ENCODE measurements around the gene FNBP1L. TPM values are rescaled to one million over a fixed set of nuclear protein-coding genes. Genes with fewer than 3 reads are reported as not detected.
A peak's percentile ranks its signal among the peaks of the same experiment; 100 is the strongest.

FNBP1L gene
- polyA plus RNA-seq, 3 donors: 101 to 122 (median 118) TPM

DNA sequence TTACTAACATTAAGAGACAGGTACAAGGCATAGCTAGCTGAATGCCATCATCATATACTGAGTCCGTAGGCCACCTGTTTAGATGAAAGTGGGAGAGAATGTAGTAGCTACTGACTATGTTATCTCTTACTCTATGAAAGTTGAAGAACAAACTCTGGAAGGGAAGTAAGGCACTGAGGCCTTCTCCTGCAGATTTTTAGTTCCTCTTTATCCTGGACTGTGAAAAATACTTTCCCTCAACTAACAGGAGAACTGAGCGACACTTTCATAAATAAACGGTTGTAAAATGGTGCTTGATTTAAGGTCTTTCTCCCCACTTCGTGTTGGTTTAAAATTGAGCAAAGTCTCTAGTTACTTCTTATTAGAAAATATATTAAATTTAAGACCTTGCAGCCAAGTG is 101.9 kb downstream of the FNBP1L start:
- no peak for DNase-seq (ENCODE audit: extremely low read depth in 1 of 11, low read depth in 9 of 11, low spot score in 4 of 11)

DNA sequence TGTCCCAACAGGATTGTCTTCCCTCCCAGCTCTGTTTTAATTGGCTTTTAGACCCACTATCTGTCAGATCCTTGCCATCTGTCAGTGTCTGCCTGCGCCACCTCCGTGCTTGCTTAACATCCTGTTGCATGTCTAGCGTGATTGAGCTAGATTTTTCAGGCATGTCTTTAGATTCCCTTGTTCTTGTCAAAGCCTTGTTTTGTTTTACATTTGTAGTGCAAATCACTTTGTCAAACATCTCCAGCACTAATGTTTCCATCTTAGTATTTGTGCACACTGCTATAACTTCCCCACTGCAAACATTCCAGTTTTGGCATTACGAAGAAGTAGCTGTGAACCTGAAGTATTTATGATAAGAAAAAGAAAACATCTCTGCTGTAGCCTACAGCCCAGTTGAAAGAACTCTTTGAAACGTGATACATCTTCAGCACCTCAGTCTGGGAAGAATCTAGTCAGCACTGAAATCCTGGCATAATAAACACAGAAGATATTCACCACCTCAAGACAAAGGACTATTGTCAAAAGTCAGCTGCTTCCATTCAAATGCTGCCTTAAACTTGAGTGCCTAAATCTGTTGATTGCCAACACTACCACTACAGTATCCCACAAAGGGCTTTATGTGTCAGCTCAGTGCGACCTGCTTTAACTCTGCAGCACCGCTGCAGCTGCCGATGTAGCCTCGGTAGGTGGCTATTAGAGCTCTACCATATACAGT is 105.0 kb downstream of the FNBP1L start:
- no peak for DNase-seq (ENCODE audit: extremely low read depth in 1 of 11, low read depth in 9 of 11, low spot score in 4 of 11)

DNA sequence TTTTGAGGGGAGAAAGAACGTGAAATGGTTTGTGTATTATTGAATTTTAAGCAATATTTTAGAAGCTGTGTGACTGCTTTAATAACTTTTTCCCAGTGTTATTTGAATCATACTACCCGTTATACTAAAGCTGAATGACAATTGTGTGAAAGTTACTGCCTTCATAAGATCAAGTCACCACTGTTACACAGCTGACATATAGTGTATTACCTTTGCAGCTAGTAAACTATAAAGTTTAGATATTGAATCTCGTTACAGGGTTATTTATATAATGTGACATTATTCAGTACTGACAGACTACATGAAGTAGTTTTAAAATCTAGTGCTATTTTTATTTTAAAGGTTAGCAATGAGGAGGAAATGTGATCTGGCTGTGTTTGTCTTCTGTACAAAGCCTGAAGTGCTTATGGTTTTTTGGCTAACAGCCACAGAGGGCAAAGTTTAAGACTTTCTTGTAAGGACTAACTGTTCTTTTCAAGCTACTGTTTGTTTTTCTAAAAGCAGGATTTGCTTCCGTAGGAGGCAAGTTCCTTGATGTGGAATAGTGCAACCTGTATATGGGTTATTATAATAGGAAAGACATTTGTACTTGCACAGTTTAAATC is 106.1 kb downstream of the FNBP1L start:
- peak in 6 of 11 donors; percentile 24 to 75 (median 38) for DNase-seq (ENCODE audit: extremely low read depth in 1 of 11, low read depth in 9 of 11, low spot score in 4 of 11)

GRCh38 chr1:93554883-93555872 is 107.3 kb downstream of the FNBP1L start:
- no peak for DNase-seq (ENCODE audit: extremely low read depth in 1 of 11, low read depth in 9 of 11, low spot score in 4 of 11)

- DNase-seq (ENCODE audit: extremely low read depth in 1 of 11, low read depth in 9 of 11, low spot score in 4 of 11): no peak
Observed at GRCh38 chr1:93556291-93556690, 108.4 kb downstream of the FNBP1L start.

- DNase-seq (ENCODE audit: extremely low read depth in 1 of 11, low read depth in 9 of 11, low spot score in 4 of 11): no peak
Observed at GRCh38 chr1:93559045-93559444, 111.1 kb downstream of the FNBP1L start.

- DNase-seq (ENCODE audit: extremely low read depth in 1 of 11, low read depth in 9 of 11, low spot score in 4 of 11): no peak
Observed at GRCh38 chr1:93559695-93560094, 111.8 kb downstream of the FNBP1L start.

- DNase-seq (ENCODE audit: extremely low read depth in 1 of 11, low read depth in 9 of 11, low spot score in 4 of 11): no peak
Observed at GRCh38 chr1:93565496-93566206, 117.7 kb downstream of the FNBP1L start.

- DNase-seq (ENCODE audit: extremely low read depth in 1 of 11, low read depth in 9 of 11, low spot score in 4 of 11): no peak
Observed at GRCh38 chr1:93566227-93566626, 118.3 kb downstream of the FNBP1L start.

DNA sequence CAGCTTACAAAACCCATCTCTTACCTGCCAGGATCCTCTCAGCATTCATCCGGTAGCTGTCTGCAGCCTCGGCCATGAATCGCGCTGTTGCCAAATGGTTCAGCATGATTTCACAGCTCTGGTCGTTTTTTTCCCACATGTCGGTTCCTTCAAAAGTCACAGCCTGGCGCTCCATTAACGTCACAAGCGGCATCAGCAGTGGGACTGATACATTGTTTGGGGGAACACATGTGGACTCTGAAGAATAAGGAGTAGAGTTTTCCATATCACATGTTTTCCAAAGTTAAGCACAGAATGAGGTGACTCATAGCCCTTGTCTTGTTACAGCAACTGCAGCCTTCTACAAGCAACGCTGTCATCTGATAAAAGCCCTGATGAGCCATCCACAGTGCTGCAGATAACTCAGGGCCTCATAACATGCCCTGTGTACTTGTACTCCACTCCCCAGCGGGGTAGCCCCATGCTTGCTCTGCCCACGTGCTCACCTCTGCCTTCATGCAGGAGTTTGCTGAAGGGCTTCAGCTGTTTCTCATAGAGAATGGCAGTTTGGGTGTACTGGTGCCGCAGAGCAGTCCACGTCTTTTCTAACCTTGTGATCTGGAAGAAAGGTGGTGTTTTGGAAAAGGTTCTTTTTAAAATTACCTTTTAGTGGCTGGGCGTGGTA is 119.5 kb downstream of the FNBP1L start:
- no peak for DNase-seq (ENCODE audit: extremely low read depth in 1 of 11, low read depth in 9 of 11, low spot score in 4 of 11)

GRCh38 chr1:93569489-93569888 is 121.6 kb downstream of the FNBP1L start:
- no peak for DNase-seq (ENCODE audit: extremely low read depth in 1 of 11, low read depth in 9 of 11, low spot score in 4 of 11)

GRCh38 chr1:93571623-93572310 is 123.8 kb downstream of the FNBP1L start:
- DNase-seq (ENCODE audit: extremely low read depth in 1 of 11, low read depth in 9 of 11, low spot score in 4 of 11): no peak

GRCh38 chr1:93573940-93574469 is 126.1 kb downstream of the FNBP1L start:
- DNase-seq (ENCODE audit: extremely low read depth in 1 of 11, low read depth in 9 of 11, low spot score in 4 of 11): no peak

DNA sequence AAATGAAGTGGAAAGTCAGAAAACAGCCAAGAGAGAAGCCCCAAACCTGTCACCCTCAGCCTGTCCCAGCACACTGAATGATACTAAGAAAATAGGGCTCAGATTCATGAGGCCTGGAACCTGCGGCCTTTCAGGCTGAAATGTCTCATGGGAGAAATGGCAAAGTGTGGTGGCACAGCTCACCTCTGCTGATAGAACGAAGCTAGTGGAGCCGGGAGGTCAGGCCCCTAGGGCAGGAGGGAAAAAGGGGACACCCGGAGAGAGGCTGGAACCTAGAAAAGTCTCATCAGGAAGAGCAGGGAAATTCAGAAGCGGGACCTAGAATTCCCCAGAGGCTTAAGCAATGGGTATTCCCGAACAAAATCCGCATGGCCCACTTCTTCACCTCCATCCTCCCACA is 126.6 kb downstream of the FNBP1L start:
- DNase-seq (ENCODE audit: extremely low read depth in 1 of 11, low read depth in 9 of 11, low spot score in 4 of 11): no peak

DNA sequence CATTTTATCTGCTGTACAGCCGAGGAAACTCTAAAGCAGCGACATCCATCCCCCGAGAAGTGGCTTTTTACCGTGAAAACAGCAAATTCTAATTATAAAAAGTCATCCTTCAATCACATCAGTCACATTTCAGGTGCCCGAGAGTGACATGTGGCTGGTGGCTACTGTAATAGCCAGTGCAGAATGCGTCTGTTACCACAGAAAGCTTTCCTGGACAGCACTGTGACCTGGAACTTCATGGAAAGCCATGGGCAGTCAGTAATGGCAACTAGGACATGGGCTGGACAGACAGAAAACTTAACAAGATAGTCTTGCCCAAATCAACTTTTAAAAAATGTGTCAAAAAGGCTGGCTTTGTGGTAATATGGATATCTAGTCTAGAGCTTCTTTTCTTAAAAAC is 127.1 kb downstream of the FNBP1L start:
- no peak for DNase-seq (ENCODE audit: extremely low read depth in 1 of 11, low read depth in 9 of 11, low spot score in 4 of 11)

DNA sequence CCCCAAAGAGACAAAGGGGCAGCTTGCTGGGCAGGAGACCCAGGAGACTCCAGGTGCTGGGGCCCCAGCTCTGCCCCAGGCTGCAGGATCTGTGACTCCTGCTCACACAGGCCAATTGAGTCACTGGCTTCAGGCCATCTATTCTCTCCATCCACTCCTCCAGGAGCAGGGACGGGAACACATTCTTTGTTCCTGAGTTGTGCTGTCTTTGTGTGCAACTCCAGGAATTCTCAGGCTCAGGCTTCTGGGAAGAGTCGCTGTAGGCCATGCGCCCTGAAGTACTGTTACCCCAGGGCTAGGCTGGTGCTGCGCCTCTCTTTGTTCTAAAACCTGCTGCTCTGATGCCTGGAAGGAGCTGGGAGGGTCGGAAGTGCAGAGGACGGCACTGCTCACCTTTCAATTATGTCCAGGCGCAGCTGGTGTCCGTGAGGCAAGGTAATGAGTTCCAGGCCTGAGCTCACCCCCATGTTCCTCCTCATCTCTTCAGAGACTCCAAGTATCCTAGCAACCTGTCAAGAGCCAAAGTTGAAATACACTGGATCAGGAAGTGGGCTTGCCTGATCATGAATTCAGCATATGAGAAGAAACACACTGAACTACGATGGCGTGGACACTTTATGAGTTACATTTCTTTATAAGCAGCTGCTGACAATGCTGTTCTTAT is 127.8 kb downstream of the FNBP1L start:
- no peak for DNase-seq (ENCODE audit: extremely low read depth in 1 of 11, low read depth in 9 of 11, low spot score in 4 of 11)

DNA sequence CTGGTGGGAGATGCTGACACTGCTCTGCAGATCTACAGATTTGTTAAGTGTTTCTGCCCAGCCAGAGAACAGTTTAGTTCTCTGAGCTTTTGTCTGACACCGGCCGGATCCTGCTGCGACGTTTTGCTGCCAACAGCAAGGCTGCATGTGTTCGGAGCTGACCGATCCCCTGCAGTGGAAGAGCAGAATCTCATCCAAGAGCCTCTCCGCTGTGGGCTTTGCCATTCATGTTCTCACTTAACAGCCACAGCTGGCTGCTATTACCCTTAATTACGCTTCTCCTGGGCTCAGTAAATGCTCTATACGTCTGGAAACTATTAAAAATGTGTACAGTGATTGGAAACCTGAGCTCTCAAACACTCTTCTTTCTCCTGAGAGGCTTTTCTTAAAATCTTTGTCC is 128.4 kb downstream of the FNBP1L start:
- DNase-seq (ENCODE audit: extremely low read depth in 1 of 11, low read depth in 9 of 11, low spot score in 4 of 11): no peak
